H1 (cell line): ENCODE measurements around the gene MORF4L1. TPM values are rescaled to one million over a fixed set of nuclear protein-coding genes. Genes with fewer than 3 reads are reported as not detected.

Source experiments
- CTCF ChIA-PET: fragments of 300-600 bp; sonication (Branson Sonifier 250); formaldehyde crosslinking; loops from one replicate; lab custom pipeline; 2021; ENCODE audit not compliant: partially characterized antibody; lab: Charles Lee
- POLR2A ChIA-PET: fragments of 300-600 bp; sonication (Branson Sonifier 250); formaldehyde crosslinking; loops from one replicate; lab custom pipeline; 2021; ENCODE audit warnings: inconsistent platforms; ENCODE audit not compliant: partially characterized antibody; lab: Charles Lee
- DNase-seq, 2 experiments: peaks; one replicate each; pipeline versions ENCODE4 v3.0.0 to v3.0.0-alpha.2; 2010 to 2022; ENCODE audit warnings: low spot score in 2 of 2, low read depth in 1 of 2, mixed read lengths in 1 of 2
- FAIRE-seq: peaks from 2 replicates; lab custom pipeline; 2011; peaks lifted over from hg19 to GRCh38; lab: Jason Lieb, UNC
- H2AFZ ChIP-seq: 2 replicates; pipeline ENCODE4 v1.8.1; 2012; ENCODE audit warnings: low read length, inconsistent platforms
- H2AK5ac ChIP-seq: 2 replicates; pipeline ENCODE4 v1.6.1; 2013; ENCODE audit warnings: low read depth, low read length
- H2BK120ac ChIP-seq: replicated peaks from 2 replicates; pipeline ENCODE3; 2013; ENCODE audit warnings: low read depth, low read length, inconsistent platforms
- H2BK12ac ChIP-seq: 2 replicates; pipeline ENCODE4 v1.6.1; 2013; ENCODE audit warnings: low read depth, low read length
- H2BK15ac ChIP-seq: 2 replicates; pipeline ENCODE4 v1.6.1; 2013; ENCODE audit warnings: low read length
- H2BK20ac ChIP-seq: 2 replicates; pipeline ENCODE4 v1.6.1; 2013; ENCODE audit warnings: low read length
- H2BK5ac ChIP-seq: 2 replicates; pipeline ENCODE4 v1.6.1; 2013; ENCODE audit warnings: low read depth, low read length
- H3K14ac ChIP-seq: 2 replicates; pipeline ENCODE4 v1.6.1; 2013; ENCODE audit warnings: inconsistent platforms; ENCODE audit not compliant: insufficient read length
- H3K18ac ChIP-seq: 2 replicates; pipeline ENCODE4 v1.6.1; 2013; ENCODE audit warnings: low read length; ENCODE audit errors: extremely low read depth
- H3K23ac ChIP-seq: 2 replicates; pipeline ENCODE4 v1.6.1; 2013; ENCODE audit warnings: inconsistent platforms; ENCODE audit not compliant: insufficient read length
- H3K23me2 ChIP-seq: 2 replicates; pipeline ENCODE4 v1.6.1; 2013; ENCODE audit warnings: low read depth, low read length
- H3K27ac ChIP-seq: 2 replicates; pipeline ENCODE4 v1.6.1; 2011; ENCODE audit warnings: low read depth, low read length, inconsistent platforms
- H3K27me3 ChIP-seq, 4 experiments: replicated peaks in 1 of 4; 1 replicate in 1 of 4; 2 replicates in 3 of 4; pipeline versions ENCODE4 v1.6.1 to v1.8.1; 2011 to 2013; ENCODE audit warnings: low read length in 3 of 4, mild to moderate bottlenecking in 3 of 4, inconsistent platforms in 2 of 4, mixed read lengths in 2 of 4, moderate library complexity in 1 of 4; ENCODE audit not compliant: control insufficient read depth in 3 of 4, insufficient read depth in 3 of 4; ENCODE audit errors: extremely low read depth in 1 of 4
- H3K36me3 ChIP-seq, 4 experiments: 2 replicates each; pipeline versions ENCODE4 v1.6.1 to v1.8.1; 2011 to 2013; ENCODE audit warnings: mild to moderate bottlenecking in 4 of 4, low read length in 3 of 4, moderate library complexity in 2 of 4, control low read depth in 1 of 4, inconsistent platforms in 1 of 4; ENCODE audit not compliant: insufficient read depth in 4 of 4, control insufficient read depth in 2 of 4
- H3K4ac ChIP-seq: replicated peaks from 2 replicates; pipeline ENCODE3; 2013; ENCODE audit warnings: low read length, low read depth, mixed read lengths, inconsistent platforms; ENCODE audit not compliant: insufficient read length
- H3K4me1 ChIP-seq, 4 experiments: replicated peaks in 1 of 4; 1 replicate in 1 of 4; 2 replicates in 3 of 4; pipeline versions ENCODE4 v1.6.1 to v1.8.1; 2011 to 2013; ENCODE audit warnings: low read length in 3 of 4, inconsistent platforms in 2 of 4, mixed read lengths in 1 of 4; ENCODE audit not compliant: insufficient read depth in 4 of 4, control insufficient read depth in 3 of 4
- H3K4me2 ChIP-seq, 2 experiments: 2 replicates each; pipeline versions ENCODE4 v1.6.1 to v1.8.1; 2011 to 2013; ENCODE audit warnings: low read depth in 2 of 2, low read length in 2 of 2, control low read depth in 1 of 2, inconsistent platforms in 1 of 2, mild to moderate bottlenecking in 1 of 2; ENCODE audit not compliant: insufficient read depth in 1 of 2
- H3K4me3 ChIP-seq, 4 experiments: fragments of 200-600, 300-600 bp in 1 of 4; sonication (generic), shearing (Covaris generic), sonication (Bioruptor Twin) in 1 of 4; 2 replicates each; pipeline versions ENCODE4 v1.5.1 to v1.8.1; 2011 to 2016; ENCODE audit warnings: low read length in 4 of 4, low read depth in 3 of 4, control low read depth in 2 of 4, inconsistent platforms in 2 of 4, mild to moderate bottlenecking in 2 of 4, mixed read lengths in 1 of 4, moderate library complexity in 1 of 4; ENCODE audit not compliant: insufficient read depth in 2 of 4; ENCODE audit errors: extremely low read depth in 1 of 4
- H3K56ac ChIP-seq: replicated peaks from 2 replicates; pipeline ENCODE3; 2013; ENCODE audit warnings: low read depth, mild to moderate bottlenecking, mixed read lengths, low read length, inconsistent platforms; ENCODE audit not compliant: insufficient read length
- H3K79me1 ChIP-seq: 2 replicates; pipeline ENCODE4 v1.6.1; 2013; ENCODE audit warnings: low read depth, low read length, control low read depth
- H3K79me2 ChIP-seq, 2 experiments: 2 replicates each; pipeline versions ENCODE4 v1.6.1 to v1.8.1; 2012 to 2013; ENCODE audit warnings: low read length in 2 of 2, mild to moderate bottlenecking in 2 of 2, inconsistent platforms in 1 of 2; ENCODE audit not compliant: insufficient read depth in 2 of 2, control insufficient read depth in 1 of 2
- H3K9ac ChIP-seq, 4 experiments: replicated peaks in 1 of 4; 1 replicate in 1 of 4; 2 replicates in 3 of 4; pipeline versions ENCODE4 v1.6.1 to v1.8.1; 2011 to 2013; ENCODE audit warnings: low read depth in 3 of 4, low read length in 3 of 4, control low read depth in 2 of 4, mild to moderate bottlenecking in 2 of 4, moderate library complexity in 2 of 4, inconsistent platforms in 1 of 4; ENCODE audit errors: extremely low read depth in 1 of 4
- H3K9me3 ChIP-seq, 2 experiments: 2 replicates each; pipeline versions ENCODE4 v1.6.1 to v1.8.1; 2012 to 2013; ENCODE audit warnings: mild to moderate bottlenecking in 2 of 2, moderate library complexity in 2 of 2, control low read depth in 1 of 2, inconsistent platforms in 1 of 2, low read depth in 1 of 2, low read length in 1 of 2, mixed read lengths in 1 of 2; ENCODE audit not compliant: insufficient read depth in 2 of 2
- H4K20me1 ChIP-seq, 2 experiments: replicated peaks in 1 of 2; 2 replicates each; pipeline versions ENCODE3 to v1.8.1; 2011 to 2013; ENCODE audit warnings: inconsistent platforms in 2 of 2, low read length in 2 of 2, mild to moderate bottlenecking in 1 of 2; ENCODE audit not compliant: insufficient read depth in 2 of 2, control insufficient read depth in 1 of 2
- H4K5ac ChIP-seq: 2 replicates; pipeline ENCODE4 v1.6.1; 2013; ENCODE audit warnings: low read length, low read depth, mixed read lengths, inconsistent platforms; ENCODE audit not compliant: insufficient read length
- H4K8ac ChIP-seq: 2 replicates; pipeline ENCODE4 v1.8.0; 2013; ENCODE audit warnings: mild to moderate bottlenecking, moderate library complexity, low read length, inconsistent platforms; ENCODE audit not compliant: insufficient read depth; ENCODE audit errors: extremely low read depth
- H4K91ac ChIP-seq: replicated peaks from 2 replicates; pipeline ENCODE3; 2013; ENCODE audit warnings: low read length, mixed read lengths, inconsistent platforms; ENCODE audit not compliant: insufficient read length
- CREB1 ChIP-seq: IDR thresholded peaks from 2 replicates; pipeline ENCODE4 v1.6.1; 2012; ENCODE audit warnings: inconsistent platforms
- GTF2F1 ChIP-seq: IDR thresholded peaks from 2 replicates; pipeline ENCODE4 v1.6.1; 2012; ENCODE audit warnings: low read depth, low read length, improper control_type of control experiment, borderline replicate concordance
- RNF2 ChIP-seq: fragments of 200-900, 300-1000 bp; sonication (generic); IDR thresholded peaks from 2 replicates; pipeline ENCODE4 v1.7.1; 2016; ENCODE audit warnings: borderline replicate concordance, low read depth, mild to moderate bottlenecking, antibody characterized with exemption, low read length; ENCODE audit not compliant: poor library complexity, severe bottlenecking; ENCODE audit errors: missing control alignments
- SAP30 ChIP-seq: fragments of 300-600 bp; sonication (generic); IDR thresholded peaks from 2 replicates; pipeline ENCODE4 v1.7.1; 2012; ENCODE audit warnings: low read length, moderate library complexity, mild to moderate bottlenecking, inconsistent platforms; ENCODE audit not compliant: insufficient read depth, insufficient replicate concordance
- WGBS, 2 experiments: shearing (Covaris generic) in 1 of 2; methylation state at CpG; one replicate each; pipeline versions ENCODE4 v1.1.6 to v1.1.7; 2013 to 2015; ENCODE audit warnings: low lambda C conversion rate in 2 of 2, mixed read lengths in 2 of 2, inconsistent platforms in 1 of 2, low coverage in 1 of 2, missing lambda C conversion rate in 1 of 2; ENCODE audit not compliant: insufficient replicate concordance in 2 of 2, insufficient coverage in 1 of 2, insufficient read length in 1 of 2; ENCODE audit errors: extremely low coverage in 1 of 2, missing lambda C conversion rate in 1 of 2; 5-methylcytosine and 5-hydroxymethylcytosine counted together
- polyA plus RNA-seq, 7 experiments: library from polyadenylated mRNA; depleted of rRNA in 3 of 7; stranded (reverse) in 5 of 7; unstranded in 2 of 7; fragments of >200 nt in 5 of 7; fragments of 200-250 nt in 2 of 7; gene quantifications; 1 replicate in 5 of 7; 2 replicates in 1 of 7; 4 replicates in 1 of 7; pipeline versions ENCODE4 v1.2.1 to v1.2.3, GENCODE V29; 2011 to 2013; ENCODE audit warnings: missing spikeins in 2 of 7, mixed read lengths in 2 of 7
- total RNA-seq: library from RNA; stranded (reverse); fragmentation: NEBNext Ultra II Directional; extraction: Animal tissue kit (Norgen Biotek cat#: 25700); gene quantifications from 2 replicates; pipeline ENCODE4 v1.2.1, GENCODE V29; 2021
- TF ChIP-seq, protein P1 (sequence below): IDR thresholded peaks from 2 replicates; pipeline ENCODE4 v1.6.1; 2012; ENCODE audit warnings: inconsistent platforms

The MORF4L1 gene
- total and polyA plus RNA-seq, 2 of the 8 experiments (the other 6 are each of a cell fraction or from before 2014, with no cell fraction given): 260 to 533 TPM

- Histone ChIP-seq H4K5ac (no peak overlapping the region), H2BK20ac (no peak overlapping the region), H2BK15ac (no peak overlapping the region), H2AK5ac (no peak overlapping the region), H3K23me2 (peaks cover 8% of the 10 kb centered on the region; the same call in 1 of the 2 replicates), H3K27ac (no peak overlapping the region), H4K20me1 (no peaks in the 10 kb centered on the region), H3K79me2 (no peaks in the 10 kb centered on the region), H2BK12ac (no peak overlapping the region), H3K56ac (no peak overlapping the region), H2BK120ac (no peak overlapping the region), H3K36me3 (no peaks in the 10 kb centered on the region), H3K4me3 (no peak overlapping the region), H3K9ac (no peak overlapping the region), H4K8ac (no peak overlapping the region), H3K14ac (no peak overlapping the region), H2AFZ (no peak overlapping the region), H3K4me1 (peaks cover 7 to 18% (median 10%) of the 10 kb centered on the region in 4 experiments), H3K23ac (no peak overlapping the region), H3K27me3 (peaks cover 0 to 12% (median 11%) of the 10 kb centered on the region in 4 experiments; a peak in 5 of 7 replicates), H3K4ac (no peak overlapping the region), H2BK5ac (no peak overlapping the region), H3K79me1 (no peaks in the 10 kb centered on the region), H3K18ac (no peak overlapping the region), H3K4me2 (no peak overlapping the region), H3K9me3 (no peaks in the 10 kb centered on the region), H4K91ac (no peak overlapping the region)
- WGBS, 2 experiments: 95% methylated on average over 4 of the region's 5 CpGs; no CpG with 5 or more reads in 1 of the 2 experiments
- DNase-seq (no peak), FAIRE-seq (no peak)
- ChIA-PET POLR2A (interaction anchor here (0.9 to 1.7 kb wide), 3 partner anchors 9 to 41 kb away, joined by 3 read pairs; no protein-coding TSS in a partner anchor), CTCF (interaction anchor here (0.8 to 5.5 kb wide), 7 partner anchors 20 to 78 kb away, joined by 3 to 48 read pairs (median 5); no protein-coding TSS in a partner anchor)
- TF ChIP-seq GTF2F1: no peak
- no peak for TF ChIP-seq SAP30
- no peak for TF ChIP-seq RNF2
- TF ChIP-seq CREB1: no peak
- TF ChIP-seq, protein P1, sequence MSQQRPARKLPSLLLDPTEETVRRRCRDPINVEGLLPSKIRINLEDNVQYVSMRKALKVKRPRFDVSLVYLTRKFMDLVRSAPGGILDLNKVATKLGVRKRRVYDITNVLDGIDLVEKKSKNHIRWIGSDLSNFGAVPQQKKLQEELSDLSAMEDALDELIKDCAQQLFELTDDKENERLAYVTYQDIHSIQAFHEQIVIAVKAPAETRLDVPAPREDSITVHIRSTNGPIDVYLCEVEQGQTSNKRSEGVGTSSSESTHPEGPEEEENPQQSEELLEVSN: no peak
These were observed 74.8 kb downstream of the MORF4L1 start for GRCh38 chr15:78947506-78947905.
